Epithelial cell of prostate (primary cell): ENCODE measurements around the gene MAFF.

ENCODE experiments used
- DNase-seq: peaks from one replicate; pipeline ENCODE4 v3.0.0-alpha.2; 2011; ENCODE audit warnings: low read depth, low spot score
- H3K27ac ChIP-seq: fragments of 450-650 bp; 2 replicates; pipeline ENCODE4 v1.5.1; 2017; ENCODE audit warnings: mild to moderate bottlenecking

MAFF gene

DNA sequence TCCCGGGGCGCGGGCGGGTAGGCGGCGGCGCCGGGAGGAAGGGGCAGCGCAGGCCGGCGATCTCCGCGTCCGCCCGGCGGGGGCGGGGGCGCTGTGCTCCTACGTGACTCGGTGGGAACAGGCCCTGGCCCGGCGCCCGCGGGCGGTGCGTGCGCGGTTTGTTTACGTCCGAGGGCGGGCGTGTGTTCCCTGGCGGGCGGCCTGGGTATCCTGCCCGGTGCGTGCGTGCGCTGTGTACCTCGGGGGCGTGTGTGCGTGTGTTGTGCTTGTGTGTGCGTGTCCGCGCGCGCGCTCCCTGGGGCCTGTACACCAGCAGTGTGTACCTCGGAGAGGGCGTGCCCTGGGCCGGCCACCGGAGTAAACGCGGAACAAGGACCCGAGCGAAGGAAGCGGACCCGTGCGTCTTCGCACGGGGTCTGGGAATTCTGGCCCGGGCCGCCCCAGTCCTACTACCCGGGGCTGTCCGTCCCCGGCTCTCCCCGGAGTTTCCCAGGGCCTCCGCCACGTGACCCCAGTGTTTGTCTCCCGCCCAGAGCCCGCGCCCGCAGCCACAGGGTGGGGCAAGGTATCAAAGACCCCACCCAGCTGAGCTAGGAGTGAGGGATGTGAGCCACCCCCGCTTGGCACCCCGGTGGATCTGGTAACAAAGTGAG, 769 bp downstream of the MAFF start:
- no peak for DNase-seq
- peak overlapping the region; percentile 99 for H3K27ac ChIP-seq

GRCh38 chr22:38203090-38203810, 1.5 kb downstream of the MAFF start:
- DNase-seq, result no peak
- peak overlapping the region; percentile 99 for H3K27ac ChIP-seq

DNA sequence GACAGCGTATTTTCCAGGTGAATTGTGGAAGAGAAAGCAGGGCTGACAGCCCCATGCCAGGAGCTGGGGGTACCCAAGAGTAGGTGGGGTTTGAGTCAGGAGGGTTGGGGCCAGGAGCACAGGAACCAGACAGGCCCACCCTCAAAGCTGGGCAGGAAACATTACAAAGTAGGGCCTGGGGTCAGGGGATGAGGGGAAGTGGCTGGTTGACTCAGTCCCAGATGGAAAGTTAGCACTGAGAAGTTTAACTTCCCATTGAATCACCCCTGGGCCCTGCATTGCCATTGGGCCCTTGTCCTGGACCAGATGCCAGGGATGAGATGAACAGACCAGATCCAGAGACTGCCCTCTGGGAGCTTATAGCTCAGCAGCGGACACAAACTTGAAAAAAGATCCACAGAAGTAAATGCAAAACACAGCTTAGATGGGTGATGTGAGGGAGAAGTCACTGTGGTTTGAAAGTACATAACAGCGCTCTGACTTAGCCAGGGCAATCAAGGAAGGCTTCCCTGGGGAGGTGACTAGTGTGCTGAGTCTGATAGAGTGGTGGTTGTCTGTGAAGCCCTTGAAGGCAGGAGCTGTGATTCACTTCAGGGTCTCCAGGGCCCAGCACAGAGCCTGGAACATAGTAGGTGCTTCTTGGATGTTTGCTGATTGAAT, 2.2 kb downstream of the MAFF start:
- DNase-seq, result no peak
- H3K27ac ChIP-seq, result peak overlapping the region; percentile 99

DNA sequence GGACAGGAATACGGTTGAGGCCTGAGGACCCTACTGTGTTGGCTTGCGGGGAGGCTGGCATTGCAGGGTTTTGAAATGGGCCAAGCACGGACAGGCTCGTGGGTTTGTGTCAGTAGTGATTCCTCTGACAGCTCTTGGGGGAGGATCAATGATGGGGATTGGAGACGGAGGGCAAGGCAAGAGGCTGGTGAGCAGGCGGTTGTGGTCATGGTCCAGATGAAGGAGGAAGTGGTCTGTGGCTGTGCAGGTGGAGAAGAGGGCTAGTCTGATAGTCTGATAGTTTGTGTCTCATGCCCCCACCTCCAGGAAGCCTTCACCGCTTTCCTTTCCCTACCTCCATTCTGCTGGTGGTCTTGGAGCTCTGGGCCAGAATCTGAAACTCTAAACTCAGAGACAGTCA, 3.0 kb downstream of the MAFF start:
- DNase-seq, result no peak
- no peak overlapping the region for H3K27ac ChIP-seq

GRCh38 chr22:38205261-38206128, 3.7 kb downstream of the MAFF start:
- no peak overlapping the region for H3K27ac ChIP-seq
- DNase-seq, result no peak

- DNase-seq, result no peak
- H3K27ac ChIP-seq, result no peak overlapping the region
Measured at GRCh38 chr22:38207898-38208432, 6.2 kb downstream of the MAFF start.

- H3K27ac ChIP-seq, result no peak overlapping the region
- DNase-seq, result no peak
Measured at GRCh38 chr22:38208551-38208968, 6.8 kb downstream of the MAFF start.

DNA sequence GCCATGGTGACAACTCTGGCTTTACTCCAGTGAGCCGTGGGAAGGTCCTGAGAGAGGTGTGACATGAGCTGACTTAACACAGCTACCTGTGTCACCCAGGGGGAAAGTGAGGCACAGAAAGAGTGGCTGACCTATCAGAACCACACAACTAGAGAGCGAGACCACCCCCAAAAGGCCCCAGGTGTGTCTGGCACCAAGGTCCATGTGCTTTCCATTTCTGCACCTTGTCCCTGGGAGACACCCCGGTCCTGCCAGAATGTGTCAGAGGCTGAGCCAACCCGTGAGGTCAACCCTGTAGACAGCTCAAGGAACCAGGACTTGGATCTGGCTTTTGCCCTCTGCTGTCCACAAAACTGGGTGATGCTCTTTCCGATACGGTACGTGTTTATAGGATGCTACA, 9.8 kb downstream of the MAFF start:
- H3K27ac ChIP-seq, result no peak overlapping the region
- DNase-seq, result no peak

- no peak overlapping the region for H3K27ac ChIP-seq
- no peak for DNase-seq
Measured at GRCh38 chr22:38212442-38212841, 10.6 kb downstream of the MAFF start.

DNA sequence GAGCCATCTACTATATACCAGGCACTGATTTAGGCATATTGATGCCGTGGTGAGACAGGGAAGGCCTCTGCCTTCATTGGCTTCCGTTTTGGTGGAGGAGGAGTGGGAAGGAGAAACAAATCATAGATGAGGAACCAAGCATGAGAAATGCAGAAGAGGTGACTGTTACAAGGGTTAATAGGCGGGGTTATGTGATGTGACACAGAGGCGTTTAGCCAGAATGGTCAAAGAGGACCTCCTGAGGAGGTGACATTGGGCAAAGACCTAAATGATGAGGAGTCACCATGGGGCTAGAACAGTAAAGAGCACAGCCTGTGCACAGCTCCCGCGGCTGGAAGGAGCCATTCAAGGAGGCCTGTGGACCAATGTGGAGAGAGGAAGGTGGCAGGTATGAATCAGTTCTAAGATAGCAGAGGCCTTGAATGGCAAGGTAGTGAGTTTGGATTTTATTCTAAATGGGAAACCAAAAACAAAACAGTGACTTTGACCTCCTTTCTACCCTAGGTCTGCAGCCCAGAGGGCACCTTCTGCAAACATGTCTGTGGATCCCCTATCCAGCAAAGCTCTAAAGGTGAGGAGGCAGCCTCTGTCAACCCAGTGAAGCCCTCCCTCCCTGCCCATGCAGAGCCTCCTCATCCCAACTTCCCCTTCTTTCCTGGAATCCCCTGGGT, 11.7 kb downstream of the MAFF start:
- H3K27ac ChIP-seq, result no peak overlapping the region
- DNase-seq, result no peak

DNA sequence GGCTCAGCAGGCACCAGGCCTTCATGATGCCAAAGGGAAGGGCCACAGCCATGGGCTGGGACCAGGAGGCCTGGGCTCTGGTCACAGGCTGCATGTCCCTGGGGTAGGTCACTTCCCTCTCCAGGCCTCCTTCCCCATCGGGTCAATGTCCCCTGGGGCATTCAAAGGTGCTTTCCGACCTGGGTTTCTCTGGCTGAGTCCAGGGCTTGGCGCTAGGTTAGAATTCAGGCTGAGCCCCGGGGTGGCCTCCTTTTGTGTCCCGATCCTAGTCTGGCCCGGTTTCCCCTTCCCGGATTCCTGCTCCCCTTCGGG, 12.2 kb downstream of the MAFF start:
- H3K27ac ChIP-seq, result no peak overlapping the region
- DNase-seq, result no peak

- H3K27ac ChIP-seq, result no peak overlapping the region
- DNase-seq, result no peak
Measured at GRCh38 chr22:38214302-38215056, 12.7 kb downstream of the MAFF start.

DNA sequence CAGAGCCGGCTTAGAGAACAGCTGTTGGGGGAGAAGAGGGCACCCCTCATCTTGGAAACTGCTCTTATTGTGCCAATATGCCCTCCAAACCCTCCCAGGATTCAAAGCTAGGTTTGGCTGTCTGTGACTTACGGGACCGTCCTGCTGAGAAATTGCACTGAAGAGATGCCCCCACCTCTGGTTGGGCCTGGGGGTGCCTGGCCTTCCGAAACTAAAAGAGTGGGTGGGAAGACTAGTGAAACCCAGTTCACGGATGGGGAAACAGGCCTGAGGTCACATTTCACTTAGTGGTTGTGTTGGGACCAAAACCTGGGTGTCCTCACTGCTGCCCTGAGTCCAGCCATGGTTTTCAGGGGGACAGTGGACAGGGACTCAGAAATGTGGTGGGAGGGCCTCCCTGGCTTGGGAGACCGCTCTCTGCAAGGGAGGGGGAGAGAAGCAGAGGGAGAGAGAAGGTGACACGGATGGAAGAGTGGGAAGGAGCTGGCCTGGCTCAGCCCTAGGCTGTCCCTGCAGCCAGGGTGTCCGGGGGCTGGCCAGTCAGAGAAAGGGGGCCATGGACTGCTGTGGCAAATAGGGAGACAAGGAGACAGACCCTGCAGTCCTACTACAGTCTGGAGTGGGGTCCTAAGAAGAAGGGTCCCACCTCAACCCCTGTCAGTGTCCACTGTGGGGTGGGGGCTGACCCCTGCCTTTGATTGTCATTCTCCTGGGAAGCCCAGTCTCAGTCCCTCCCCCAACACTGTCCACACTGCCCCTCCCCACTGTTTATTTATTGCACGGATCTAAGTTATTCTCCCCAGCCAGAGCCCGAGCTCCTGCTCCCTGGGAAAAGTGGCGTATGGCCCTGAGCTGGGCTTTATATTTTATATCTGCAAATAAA, 13.6 kb downstream of the MAFF start:
- DNase-seq, result no peak
- H3K27ac ChIP-seq, result no peak overlapping the region

DNA sequence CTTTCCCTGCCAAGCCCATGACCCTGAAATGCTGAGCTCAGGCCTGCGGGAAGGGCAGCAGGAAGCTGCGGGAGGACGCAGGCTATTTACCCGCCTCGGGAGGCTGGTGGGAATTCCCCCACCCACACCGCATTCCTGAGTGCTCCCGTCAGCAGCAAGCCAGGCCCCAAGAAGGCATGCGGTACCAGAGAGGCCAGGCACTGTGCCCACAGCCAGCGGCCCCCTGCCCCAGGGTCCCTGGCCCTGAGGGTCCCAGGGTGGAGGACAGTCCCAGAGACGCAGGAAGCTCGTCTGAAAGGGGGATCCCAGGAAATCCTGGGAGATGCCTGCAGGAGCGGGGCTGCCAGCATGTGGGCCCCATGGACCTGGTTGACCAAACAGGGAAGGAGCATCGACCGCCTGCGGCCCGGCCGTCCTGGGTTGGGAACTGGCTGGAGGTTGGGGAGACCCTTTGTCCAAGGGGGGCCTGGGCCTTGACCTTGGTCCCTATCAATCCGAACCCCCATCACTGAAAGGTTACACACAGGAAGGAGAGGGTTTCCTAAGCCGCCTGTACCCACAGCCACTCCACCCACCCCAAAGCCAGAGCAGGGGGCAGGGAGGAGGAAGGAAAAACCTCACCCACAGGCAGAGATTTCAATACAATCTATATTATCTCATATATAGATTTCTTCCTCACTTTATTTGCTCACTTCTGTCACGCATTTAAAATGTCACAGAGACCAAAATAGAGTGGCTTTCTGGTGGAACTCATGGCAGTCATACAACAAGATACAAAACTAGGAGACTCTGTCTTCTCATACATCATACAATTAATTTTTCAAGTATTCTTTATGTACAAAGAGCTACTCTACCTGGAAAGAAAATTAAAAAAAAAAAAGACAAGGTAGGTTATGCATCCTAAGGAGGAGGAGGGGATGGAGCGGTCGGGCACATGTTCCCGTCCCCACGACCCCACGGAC, 17.1 kb downstream of the MAFF start:
- H3K27ac ChIP-seq, result peak overlapping the region; percentile 85
- peak; percentile 80 for DNase-seq

DNA sequence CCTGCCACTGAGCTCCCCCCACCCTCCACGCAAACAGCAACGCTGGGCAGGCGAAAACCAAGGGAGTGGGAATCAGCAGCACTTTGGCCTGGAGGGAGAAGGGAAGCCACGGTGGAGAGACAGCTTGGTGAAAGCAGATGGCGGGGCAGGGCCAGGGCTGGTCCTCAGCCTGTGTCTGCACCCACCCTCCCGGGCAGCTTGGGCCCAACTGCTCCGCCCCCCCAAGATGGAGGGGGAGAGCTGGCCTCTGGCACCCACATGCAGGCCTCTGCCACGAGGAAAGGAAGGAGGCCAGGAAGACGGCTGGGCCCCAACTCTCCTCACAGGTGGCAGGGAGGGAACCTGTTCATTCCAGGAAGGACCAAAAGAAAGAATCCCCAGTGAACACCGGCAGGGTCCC, 17.8 kb downstream of the MAFF start:
- DNase-seq, result no peak
- H3K27ac ChIP-seq, result peak overlapping the region; percentile 85

DNA sequence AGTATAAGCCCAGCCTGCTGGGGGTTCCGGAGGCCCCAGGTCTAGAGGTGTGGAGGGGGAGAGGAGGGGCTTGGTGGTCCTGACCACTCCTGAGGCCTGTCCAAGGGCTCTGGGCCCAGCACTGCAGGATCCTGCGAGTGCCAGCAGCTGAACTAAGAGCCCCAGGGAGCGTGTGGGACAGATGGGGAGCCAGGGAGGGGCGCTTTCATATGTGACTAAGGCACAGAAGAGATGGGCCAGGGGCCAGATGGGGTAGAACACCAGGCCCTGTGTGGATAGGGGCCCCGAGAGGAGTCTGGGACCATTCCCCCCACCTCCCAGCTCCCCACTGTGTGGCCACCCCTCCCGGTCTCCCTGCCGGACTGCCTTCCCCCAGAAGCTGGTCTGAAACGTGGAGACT, 18.4 kb downstream of the MAFF start:
- H3K27ac ChIP-seq, result peak overlapping the region; percentile 85
- no peak for DNase-seq
